GM21723 (cell line): ENCODE results near the gene HAUS2.
A peak's percentile ranks its signal among the peaks of the same experiment; 100 is the strongest.
"Not testable (repeated sequence)": the region's sequence is repeated elsewhere in the genome, so short reads cannot be mapped to it uniquely, and the experiment has no call there.

Experiments
- ATAC-seq: cut with Tn5 transposase; IDR thresholded peaks from one replicate; pipeline ENCODE4 v1.9.1; 2021; ENCODE audit warnings: mild to moderate bottlenecking, moderate library complexity; ENCODE audit not compliant: unreplicated experiment

HAUS2 gene

DNA sequence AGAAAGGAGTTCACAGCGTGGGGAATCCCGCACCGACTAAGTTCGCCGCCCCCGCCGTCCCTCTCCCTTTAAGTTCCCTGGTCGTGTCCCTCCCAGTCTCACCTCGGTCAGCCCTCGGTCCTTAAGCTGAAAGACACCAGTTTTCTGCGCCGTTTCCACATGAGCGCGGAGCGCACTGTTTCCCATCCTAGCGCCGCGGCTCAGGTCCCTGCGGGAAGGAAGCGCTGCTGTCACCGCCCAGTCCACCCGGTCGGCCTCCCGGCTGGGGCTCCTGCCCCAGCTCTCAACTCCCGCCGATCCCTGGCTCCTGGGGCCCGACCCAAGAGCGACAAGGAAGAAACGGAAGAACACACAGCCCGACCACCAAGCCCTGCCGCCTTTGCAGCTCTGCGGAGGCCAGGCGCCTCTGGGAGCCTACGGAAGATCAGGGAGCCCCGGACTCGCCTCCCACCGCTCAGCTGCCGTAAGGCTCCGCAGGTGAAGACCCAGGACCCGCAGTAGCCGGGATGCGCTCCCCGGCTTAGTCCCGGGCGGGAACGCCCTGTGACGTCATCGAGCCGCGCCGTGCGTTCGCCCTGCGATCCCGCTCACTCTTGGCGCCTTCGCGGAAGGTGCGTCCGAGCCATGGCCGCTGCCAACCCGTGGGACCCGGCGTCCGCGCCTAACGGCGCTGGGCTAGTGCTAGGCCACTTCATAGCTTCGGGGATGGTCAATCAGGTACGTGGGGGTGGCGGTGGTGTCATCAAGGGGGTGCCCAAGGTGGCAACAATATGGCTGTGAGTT is at the start of gene HAUS2, which contains the start of gene LRRC57:
TSS of gene HAUS2 (plus strand) at position 590 of the 783 bp plus-strand sequence. CDS start at position 625, 35 bp downstream.
TSS of gene LRRC57 (minus strand) at position 545 of the 783 bp plus-strand sequence. CDS start at position 186, 359 bp downstream.
- ATAC-seq, result peak; percentile 75

DNA sequence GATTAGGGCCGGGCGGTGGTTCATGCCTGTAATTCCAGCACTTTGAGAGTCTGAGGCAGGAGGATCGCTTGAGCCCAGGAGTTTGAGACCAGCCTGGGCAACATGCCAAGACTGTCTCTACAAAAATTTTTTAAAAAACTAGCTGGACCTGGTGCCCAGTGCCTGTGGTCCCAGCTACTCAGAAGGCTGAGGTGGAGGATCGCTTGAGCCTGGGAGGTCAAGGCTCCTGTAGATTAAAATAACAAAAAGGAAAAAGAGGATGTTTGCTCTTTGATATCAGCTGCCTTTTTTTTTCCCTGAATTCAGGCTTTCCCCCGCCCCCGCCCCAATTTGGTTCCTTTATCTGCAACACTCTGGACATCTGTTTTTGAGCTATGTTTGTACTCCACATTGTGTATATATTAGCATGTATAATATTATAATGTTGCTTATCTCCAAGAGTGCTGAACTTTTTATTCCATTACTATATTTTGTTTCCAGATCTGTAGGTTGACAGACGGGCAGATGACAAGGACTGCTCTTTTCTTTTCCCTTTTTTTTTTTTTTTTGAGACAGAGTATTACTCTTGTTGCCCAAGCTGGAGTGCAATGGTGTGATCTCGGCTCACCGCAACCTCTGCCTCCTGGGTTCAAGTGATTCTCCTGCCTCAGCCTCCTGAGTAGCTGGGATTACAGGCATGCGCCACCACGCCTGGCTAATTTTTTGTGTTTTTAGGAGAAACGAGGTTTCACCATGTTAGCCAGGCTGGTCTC is 48.6 kb upstream of the HAUS2 start:
- no peak for ATAC-seq

DNA sequence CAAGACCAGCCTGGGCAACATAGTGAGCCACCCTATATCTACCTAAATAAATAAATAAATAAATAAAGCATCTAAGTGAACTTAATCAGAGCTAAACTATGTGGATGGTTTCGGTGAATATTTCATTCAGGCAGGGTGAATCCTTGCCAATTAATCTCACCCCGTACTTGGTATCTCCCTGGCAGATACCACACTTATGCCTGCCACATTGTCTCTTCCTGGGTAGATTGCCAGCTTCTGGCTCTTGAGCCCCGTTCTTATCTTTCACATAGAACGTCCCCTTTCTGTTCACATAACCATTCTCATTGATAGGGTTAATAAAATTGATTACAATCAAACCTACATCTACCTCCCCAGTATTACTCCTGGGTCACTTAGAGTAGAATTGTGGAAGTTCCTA is 46.2 kb upstream of the HAUS2 start:
- no peak for ATAC-seq

DNA sequence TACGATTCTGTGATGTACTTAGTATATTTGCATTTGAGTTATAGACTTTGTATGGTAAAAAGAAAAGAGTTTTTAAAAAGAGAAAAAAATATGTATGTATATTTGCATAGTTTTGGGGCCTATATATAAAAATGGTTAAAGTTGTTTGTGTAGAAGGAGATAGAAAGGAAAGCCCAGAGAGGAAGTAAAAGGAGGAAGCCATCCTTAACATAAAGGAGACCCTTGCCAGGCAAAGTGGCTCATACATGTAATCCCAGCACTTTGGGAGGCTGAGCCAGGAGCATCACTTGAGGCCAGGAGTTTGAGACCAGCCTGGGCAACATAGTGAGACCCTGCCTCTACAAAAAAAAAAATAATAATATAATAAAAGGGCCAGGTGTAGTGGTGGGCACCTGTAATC is 44.8 kb upstream of the HAUS2 start:
- ATAC-seq, result no peak

DNA sequence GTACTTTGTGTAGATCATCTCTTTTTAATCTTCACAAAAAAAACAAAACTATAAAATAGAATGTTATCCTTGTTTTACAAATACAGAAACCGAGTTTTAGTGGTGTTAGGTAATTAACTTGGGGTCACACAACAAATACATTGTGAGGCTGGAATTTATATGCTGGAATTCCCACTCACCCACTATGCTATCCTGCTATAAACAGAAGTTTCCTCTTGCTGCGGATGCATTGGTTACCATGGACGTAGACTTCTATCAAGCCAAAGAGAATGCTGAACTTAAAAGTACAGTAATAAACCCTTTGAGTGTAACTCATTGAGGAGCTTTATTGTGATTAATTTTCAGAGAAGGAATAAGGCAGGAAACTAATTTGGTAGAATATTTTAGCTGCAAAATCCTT is 44.0 kb upstream of the HAUS2 start:
- ATAC-seq, result no peak

DNA sequence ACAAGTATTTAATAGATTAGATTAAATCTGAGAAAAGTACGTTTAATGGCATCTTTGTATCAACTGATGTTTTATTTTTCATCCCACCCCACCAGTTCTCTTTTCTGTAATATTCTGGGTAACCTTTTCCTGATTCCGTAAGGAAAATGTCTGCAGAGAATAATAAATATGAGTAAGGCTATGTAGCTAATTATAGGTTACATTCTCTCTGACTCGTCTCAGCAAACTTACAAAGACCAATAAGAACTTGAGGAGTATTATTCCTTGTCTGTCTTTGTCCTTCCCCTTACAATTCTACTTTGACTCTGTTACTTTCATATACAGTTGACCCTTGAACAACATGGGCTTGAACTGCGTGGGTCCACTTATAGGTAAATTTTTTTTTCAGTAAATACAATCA is 41.1 kb upstream of the HAUS2 start:
- no peak for ATAC-seq

DNA sequence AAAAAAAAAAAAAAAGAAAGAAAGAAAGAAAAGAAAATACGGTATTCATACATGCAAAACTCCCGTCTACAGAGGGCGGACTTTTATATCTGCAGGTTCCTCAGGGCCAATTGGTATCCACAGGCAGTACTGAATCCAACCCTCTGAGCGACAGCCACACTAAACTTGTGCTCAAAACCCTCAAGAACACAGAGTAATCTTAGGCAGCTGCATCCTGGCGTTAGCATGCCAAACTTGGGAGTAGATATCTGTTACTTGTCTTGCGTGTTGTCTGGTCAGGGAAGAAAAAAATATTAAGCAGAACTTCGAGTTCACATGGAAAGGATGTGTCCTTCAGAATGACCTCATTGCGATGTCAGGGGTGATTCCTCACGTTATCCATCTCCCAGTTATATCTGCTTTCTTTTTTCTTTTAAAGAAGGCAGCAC is 40.4 kb upstream of the HAUS2 start:
- ATAC-seq, result no peak

DNA sequence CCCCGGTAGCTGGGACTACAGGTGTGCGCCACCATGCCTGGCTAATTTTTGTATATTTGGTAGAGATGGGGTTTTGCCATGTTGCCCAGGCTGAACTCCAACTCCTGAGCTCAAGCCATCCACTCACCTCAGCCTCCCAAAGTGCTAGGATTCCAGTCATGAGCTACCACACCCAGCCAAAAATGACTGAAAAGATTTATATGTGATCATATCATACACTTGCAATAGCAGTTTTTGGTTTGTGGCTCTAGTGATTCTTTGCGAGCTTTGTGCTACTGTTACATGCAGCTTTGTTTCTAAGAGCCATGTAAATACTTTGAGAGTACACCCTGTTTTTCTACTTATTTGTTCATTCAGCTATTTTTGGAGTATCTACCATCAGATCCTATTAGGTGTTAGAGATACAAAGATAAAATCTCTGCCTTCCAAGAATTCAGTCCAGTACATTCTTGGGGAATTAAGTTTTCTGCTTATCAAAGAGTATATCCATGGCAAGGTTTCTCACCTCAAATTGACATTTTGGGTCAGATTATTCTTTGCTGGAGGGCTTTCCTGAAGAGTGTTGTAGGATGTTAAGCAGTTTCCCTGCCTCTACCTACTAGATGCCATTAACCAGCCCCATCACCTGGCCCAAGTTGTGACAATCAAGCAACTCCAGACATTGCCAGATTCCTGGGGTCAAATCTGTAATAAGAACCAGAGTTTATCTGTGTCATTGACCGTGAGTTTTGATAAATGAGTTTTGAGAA is 38.2 kb upstream of the HAUS2 start:
- no peak for ATAC-seq

DNA sequence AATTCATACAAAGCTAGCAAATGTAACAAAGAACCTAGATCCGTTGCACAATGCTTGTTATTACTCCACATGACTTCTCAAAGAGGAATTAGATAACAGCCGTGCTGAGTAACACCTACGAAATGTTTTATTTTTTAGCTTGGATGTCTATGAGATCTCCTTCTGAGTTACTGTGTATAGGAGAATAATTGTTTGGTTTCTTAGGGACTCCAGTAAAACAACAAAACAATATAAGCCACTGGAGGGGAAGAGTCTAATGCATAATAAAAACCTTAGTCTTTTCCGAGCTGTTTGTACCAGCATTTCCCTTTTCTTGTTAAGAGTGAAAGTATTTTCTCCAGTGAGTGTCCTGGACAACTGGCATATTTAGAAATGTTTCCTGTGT is 37.6 kb upstream of the HAUS2 start:
- no peak for ATAC-seq

DNA sequence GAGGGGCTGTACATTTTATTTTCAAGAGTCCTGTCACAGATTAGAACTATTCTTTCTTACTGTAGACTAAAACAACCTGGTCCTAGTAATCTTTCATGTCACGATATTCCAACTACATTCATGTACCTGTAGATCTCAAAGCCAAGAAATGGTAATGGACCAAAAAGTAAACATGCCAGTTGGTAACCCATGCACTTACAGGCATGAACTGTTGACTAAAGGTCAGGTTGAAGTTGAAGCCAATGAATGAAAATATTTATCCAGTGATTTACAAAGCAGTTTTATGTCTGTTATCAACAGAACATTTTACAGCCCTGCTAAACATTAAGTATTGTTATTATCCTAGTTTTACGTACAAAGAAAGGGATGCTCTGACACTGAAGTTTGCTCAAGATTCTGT is 25.3 kb upstream of the HAUS2 start:
- no peak for ATAC-seq

DNA sequence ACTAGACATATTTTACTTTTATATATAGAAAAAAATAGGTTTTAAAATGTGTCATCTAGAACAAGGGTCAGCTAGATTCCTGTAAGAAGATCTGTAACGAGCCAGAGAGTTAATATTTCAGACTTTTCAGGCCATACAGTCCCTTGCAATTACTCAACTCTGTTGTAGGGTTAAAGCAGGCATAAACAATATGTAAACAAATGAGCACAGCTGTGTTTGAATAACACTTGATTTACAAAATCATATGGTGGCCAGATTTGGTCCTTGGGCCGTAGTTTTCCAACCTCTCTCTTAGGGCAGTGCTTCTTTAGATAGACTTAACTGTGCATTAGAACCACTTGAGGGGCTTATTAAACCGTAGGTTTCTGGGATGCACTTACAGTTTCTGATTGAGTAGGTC is 19.7 kb upstream of the HAUS2 start:
- ATAC-seq, result no peak

DNA sequence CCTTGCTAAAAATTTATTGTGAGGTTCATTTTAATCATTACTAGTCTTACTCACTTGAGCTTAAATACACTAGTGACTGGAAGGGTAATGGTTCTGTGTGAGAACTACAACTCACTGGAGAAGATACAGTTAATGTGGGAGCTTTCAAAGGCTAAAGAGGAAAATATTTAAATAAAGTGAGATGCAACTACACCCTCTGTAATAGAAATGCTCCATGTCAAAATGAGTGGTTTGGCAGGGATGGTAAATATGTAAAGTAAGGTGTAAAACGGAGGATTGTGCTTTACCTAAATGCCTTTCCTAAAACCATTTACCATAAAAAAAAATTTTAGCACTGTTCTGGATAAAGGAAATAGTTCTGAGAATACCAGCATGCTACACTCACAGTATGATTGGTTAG is 15.4 kb upstream of the HAUS2 start:
- ATAC-seq, result no peak

DNA sequence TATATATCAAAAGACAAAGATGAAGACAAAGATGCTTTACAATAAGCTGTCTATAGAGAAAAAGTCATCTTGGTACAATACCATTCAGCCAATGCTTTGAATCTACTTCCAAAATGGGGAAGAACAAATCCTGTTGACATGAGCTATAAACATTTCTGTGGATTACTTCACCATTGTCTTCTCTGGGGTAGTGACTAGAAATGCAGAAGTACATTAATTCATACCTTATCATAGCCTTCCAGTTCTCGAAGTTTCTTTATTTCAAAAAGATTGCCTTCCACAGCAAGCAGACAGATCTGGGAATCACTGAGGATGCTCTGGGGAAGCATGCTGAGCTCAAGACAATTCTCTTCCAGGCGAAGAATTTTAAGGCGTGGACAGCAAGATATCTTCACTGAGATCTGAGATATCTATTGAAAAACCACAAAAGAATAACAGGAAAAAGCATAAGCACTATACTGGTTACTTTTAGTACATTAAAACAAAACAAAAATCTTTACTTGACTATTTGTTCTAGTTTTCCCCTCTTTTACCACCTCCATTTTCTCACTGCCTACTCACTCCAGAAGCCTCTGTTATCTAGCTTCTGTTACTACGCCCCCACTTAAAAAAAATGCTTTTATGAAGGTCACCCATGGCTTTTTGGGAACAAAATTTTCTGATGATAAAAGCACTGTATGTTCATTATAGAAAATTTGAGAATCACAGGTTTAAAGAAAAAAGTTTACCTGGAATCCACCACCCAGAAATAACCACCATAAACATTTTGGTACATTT is 3.6 kb upstream of the HAUS2 start:
- ATAC-seq, result no peak

DNA sequence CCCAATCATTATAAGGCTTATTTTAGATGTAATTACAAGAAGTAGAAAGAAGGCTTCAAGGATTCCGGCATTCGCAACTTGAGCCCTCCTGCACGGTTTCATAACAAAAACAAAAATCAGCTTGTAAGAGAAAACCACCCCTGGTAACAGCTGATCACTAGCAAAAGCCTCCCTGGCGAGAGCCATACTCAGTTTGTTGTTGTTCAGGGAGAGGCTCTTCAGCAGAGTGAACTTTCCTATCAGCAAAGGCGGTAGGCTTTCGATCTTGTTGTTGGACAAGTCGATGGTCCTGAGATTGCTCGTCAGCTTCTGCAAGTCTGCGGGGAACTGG is 755 bp upstream of the HAUS2 start:
- no peak for ATAC-seq

DNA sequence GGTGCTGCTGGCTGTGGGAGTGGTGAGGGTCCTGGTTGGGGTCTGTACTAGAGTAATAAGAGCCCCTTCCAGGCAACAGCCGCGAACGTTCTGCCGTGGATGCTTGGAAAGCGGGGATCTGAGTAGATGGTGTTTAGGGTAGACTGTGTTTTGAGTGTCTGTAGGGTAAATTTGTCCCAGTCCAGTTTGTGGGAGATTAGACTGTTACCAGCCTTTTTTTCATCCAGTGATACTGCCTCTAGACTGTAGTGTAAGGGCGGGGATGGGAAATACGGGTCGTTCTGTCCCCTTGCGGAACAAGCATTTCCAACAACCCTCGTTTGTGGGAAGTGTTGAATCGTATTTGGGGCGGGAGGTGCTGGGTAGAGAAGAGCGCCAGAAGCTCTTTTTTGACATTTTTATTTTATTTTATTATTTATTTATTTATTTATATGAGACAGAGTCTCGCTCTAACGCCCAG is 424 bp downstream of the HAUS2 start:
- peak; percentile 15 for ATAC-seq

DNA sequence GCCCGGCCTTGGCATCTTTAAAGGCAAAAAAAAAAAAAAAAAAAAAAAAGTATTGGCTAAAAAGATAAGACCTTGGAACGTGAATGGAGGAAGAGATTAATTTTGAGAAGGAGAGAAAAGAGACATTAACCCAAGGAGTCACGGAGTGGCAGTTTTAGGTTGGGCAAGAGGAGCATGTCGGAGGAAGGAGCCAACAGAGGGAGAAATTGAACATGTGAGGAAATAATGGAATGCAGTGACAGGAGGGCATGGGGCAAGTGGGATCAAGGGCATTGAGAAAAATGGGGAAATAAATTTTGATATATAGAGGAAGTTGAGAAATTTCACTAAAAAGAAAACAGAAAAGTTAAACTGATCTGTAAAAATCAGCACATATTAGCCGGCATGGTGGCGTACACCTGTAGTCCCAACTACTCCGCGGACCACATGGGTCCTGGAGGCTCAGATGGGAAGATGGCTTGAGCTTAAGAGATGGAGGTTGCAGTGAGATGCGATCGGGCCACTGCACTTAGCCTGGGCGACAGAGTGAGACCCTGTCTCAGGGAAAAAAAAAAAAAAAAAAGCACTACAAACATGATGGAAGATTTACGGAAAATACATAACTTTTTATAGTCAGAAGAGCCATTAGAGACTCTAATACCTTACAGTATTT is 1.2 kb downstream of the HAUS2 start:
- no peak for ATAC-seq

DNA sequence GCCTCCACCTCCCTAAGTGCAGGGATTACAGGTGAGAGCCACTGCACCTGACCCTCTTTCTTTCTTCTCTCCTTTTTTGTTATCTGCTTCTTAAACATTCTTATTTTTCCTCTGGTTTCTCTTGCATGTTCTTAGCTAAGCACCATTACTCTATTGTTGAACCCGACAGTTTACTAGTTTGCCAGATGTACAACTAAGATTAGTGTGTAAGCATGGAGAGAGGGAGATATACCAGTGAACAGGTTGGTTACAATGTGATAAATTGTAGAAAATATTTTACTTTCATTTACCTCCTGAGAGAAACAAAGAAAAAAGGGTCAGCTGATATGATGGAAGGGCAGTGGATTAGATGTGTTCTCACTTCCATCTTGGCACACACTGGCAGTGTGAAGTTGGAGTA is 4.9 kb downstream of the HAUS2 start:
- ATAC-seq, result no peak

DNA sequence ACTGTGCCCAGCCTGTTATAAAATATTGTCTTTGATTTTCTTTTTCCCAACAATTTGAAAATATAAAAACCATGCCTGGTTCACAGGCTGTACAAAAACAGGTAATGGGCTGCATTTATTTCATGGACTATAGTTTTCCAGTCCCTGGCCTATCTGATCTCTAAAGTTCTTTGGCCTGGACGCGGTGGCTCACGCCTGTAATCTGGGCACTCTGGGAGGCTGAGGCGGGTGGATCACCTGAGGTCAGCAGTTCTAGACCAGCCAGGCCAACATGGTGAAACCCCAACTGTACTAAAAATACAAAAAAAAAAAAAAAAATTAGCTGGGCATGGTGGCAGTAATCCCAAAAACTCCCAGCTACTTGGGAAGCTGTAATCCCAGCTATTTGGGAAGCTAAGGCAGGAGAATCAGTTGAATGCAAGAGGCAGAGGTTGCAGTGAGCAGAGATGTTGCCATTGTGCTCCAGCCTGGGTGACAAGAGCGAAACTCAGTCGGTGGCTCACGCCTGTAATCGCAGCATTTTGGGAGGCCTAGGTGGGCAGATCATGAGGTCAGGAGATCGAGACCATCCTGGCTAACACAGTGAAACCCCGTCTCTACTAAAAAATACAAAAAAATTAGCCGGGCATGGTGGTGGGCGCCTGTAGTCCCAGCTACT is 8.0 kb downstream of the HAUS2 start:
- not testable (repeated sequence) for ATAC-seq

DNA sequence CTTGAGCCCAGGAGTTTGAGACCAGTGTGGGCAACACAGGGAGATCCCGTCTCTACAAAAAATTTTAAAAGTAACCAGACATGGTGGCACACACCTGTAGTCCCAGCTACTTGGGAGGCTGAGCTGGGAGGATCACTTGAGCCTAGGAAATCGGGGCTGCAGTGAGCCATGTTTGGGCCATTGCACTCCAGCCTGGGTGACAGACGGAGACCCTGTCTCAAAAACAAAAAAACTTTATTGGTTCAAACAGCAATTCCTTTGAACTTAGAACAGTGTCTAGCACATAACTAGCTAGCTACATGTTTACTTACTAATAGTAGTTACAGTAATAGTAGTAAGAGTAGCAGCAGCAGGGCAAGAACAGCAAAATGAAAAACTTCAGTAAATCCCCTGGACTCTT is 10.1 kb downstream of the HAUS2 start:
- no peak for ATAC-seq
